ENCODE measurements around the gene LPAR3. TPM values are rescaled to one million over a fixed set of nuclear protein-coding genes. Genes with fewer than 3 reads are reported as not detected.
"Not testable (repeated sequence)": the region's sequence is repeated elsewhere in the genome, so short reads cannot be mapped to it uniquely, and the experiment has no call there.

The LPAR3 gene
- total RNA-seq, 1 donor from 2014 or later, result 0.82 TPM

- DNase-seq (ENCODE audit: low spot score in 2 of 2) (no peak), FAIRE-seq (no peak)
Measured at GRCh38 chr1:84907095-84907827, 14.3 kb upstream of the LPAR3 start.

DNA sequence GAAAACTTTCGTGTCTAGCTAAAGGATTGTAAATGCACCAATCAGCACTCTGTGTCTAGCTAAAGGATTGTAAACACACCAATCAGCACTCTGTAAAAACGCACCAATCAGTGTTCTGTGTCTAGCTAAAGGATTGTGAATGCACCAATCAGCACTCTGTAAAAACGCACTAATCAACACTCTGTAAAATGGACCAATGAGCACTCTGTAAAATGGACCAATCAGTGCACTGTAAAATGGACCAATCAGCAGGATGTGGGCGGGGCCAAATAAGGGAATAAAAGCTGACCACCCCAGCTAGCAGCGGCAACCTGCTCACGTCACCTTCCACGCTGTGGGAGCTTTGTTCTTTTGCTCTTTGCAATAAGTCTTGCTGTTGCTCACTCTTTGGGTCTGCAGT, 9.7 kb upstream of the LPAR3 start:
- not testable (repeated sequence) for FAIRE-seq; DNase-seq (ENCODE audit: low spot score in 2 of 2)

- FAIRE-seq, result no peak
- DNase-seq (ENCODE audit: low spot score in 2 of 2), result no peak
Measured at GRCh38 chr1:84899969-84900368, 7.0 kb upstream of the LPAR3 start.

DNA sequence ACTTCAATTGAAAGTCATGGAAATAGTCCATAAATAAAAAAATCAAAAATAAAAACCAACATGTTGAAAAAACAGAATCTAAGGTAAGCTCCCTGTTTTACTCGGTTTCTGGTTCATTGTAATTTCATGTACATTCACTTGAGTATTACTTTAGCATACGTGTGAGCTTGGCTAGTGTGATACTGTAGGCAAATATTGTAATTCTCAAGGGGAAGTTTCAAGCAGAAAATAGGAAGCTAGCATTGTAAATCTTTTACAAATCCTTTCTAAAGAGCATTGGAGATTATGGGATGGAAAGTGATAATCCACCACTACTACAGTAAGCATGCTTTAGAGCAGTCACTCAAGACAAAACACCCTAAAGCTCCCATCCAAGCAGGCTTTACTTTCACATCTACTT, 3.3 kb upstream of the LPAR3 start:
- no peak for FAIRE-seq
- DNase-seq (ENCODE audit: low spot score in 2 of 2), result no peak

DNA sequence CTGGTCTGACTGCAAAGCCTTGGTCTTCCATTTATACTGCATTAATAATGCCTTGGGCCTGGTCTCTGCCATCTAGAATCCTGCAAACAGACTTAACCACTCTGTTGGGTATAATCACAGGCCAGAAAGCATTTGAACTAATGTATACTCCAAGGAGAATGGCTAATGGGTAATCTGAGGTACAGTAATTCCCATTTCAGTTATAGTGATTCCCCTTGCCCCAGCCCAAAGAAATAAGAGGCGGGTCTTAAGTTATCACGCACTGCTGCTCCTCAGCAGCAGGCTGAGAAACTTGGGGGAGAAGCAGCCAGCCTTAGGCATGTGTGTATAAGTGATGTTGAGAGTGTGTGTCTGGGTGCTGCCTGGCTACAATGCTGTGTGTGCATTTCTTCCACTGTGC, 2.4 kb downstream of the LPAR3 start:
- FAIRE-seq (no peak), DNase-seq (ENCODE audit: low spot score in 2 of 2) (no peak)

- FAIRE-seq, result no peak
Measured at GRCh38 chr1:84889437-84889836, 3.6 kb downstream of the LPAR3 start.

DNA sequence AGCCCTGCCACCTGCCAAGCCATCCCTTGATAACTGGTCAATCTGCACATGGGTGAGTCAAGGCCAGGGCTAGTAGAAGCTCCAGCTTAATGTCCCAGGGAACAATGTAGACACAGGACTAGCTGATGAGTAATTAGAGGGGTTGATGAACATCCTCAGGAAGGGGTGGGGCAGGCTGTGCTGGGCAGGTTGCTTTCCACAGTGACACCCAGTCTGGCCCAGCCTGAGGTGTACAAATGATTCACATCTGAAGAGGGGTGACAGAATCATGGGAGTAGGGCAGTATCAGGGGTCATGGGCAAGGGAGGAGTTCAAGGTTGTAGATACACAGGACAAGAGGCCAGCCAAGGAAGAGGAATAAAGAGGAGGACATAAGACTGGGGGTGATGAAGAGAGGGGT, 4.3 kb downstream of the LPAR3 start:
- DNase-seq (ENCODE audit: low spot score in 2 of 2) (no peak), FAIRE-seq (no peak)

More at GRCh38 chr1:84889437-84889836, 3.6 kb downstream of the LPAR3 start:
- no peak for DNase-seq (ENCODE audit: low spot score in 2 of 2)

GRCh38 chr1:84887261-84887934, 5.6 kb downstream of the LPAR3 start:
- DNase-seq (ENCODE audit: low spot score in 2 of 2), result no peak
- no peak for FAIRE-seq

DNA sequence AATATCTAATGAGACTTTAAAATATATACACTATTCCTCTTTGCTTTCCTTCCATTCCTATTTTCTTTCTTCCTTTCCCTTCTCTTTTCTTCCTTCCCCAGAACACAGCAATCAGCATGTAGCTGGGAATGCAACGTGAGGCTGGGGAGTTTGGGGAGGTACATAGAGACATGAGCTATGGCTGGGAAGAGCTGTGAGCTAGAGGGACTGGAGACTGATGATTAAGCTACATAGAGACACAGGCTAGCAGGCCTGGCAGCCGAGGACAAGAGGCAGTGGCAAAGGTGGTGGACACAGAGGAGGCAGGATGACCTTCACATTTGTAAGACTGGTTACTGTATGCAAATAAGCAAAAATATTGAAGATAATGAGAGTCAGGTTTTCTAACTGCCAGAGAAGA, 7.5 kb downstream of the LPAR3 start:
- DNase-seq (ENCODE audit: low spot score in 2 of 2), result no peak
- no peak for FAIRE-seq

GRCh38 chr1:84884671-84885389, 8.2 kb downstream of the LPAR3 start:
- FAIRE-seq, result no peak
- DNase-seq (ENCODE audit: low spot score in 2 of 2), result no peak

DNA sequence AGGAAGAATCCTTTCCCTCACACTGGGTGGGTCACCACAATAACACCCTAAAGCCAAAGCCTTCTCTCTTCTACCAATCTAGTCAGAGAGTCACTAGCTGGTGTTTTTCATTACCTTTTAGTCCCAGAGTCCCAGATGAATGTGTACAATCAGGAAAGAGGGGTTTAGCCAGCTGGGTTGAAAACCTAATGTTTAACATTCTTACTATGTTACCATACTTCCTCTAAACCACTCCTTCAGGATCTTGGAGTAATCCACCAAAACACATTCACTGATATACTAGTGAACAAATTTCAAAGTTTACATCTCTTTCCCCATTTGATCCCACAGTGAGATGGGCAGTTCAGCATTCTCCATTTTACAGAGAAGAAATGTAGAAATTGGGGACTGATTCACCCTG, 9.7 kb downstream of the LPAR3 start:
- no peak for FAIRE-seq
- no peak for DNase-seq (ENCODE audit: low spot score in 2 of 2)

GRCh38 chr1:84877592-84877991, 15.4 kb downstream of the LPAR3 start:
- FAIRE-seq, result no peak
- no peak for DNase-seq (ENCODE audit: low spot score in 2 of 2)

- FAIRE-seq, result no peak
Measured at GRCh38 chr1:84876353-84876752, 16.7 kb downstream of the LPAR3 start.

DNA sequence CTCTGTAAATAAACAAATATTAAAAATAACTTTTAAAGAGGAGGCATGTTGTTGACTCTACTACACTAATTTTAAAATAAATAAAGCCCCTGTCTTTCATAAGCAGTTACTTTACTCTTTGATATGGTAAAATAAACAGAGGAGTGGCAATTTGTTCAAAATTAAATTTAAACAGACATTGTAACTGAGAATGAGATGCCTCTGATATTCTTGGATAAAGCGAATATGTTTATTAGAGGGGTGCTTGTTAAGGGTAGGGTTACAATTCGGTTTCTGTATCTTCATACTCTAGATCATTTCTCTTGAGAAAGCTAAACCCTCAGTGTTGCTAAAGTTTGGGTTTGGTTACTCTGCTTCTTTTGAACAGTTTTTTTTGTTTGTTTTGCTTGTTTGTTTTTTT, 19.6 kb downstream of the LPAR3 start:
- FAIRE-seq, result no peak
- no peak for DNase-seq (ENCODE audit: low spot score in 2 of 2)

More at GRCh38 chr1:84876353-84876752, 16.7 kb downstream of the LPAR3 start:
- no peak for DNase-seq (ENCODE audit: low spot score in 2 of 2)

- DNase-seq (ENCODE audit: low spot score in 2 of 2) (no peak), FAIRE-seq (no peak)
Measured at GRCh38 chr1:84872696-84873355, 20.2 kb downstream of the LPAR3 start.

GRCh38 chr1:84871181-84871580, 21.8 kb downstream of the LPAR3 start:
- FAIRE-seq, result no peak
- no peak for DNase-seq (ENCODE audit: low spot score in 2 of 2)

- FAIRE-seq (no peak), DNase-seq (ENCODE audit: low spot score in 2 of 2) (no peak)
Measured at GRCh38 chr1:84870591-84870990, 22.4 kb downstream of the LPAR3 start.

GRCh38 chr1:84869720-84870119, 23.3 kb downstream of the LPAR3 start:
- DNase-seq (ENCODE audit: low spot score in 2 of 2) (no peak), FAIRE-seq (no peak)

- FAIRE-seq (no peak), DNase-seq (ENCODE audit: low spot score in 2 of 2) (no peak)
Measured at GRCh38 chr1:84862810-84863251, 30.2 kb downstream of the LPAR3 start.

DNA sequence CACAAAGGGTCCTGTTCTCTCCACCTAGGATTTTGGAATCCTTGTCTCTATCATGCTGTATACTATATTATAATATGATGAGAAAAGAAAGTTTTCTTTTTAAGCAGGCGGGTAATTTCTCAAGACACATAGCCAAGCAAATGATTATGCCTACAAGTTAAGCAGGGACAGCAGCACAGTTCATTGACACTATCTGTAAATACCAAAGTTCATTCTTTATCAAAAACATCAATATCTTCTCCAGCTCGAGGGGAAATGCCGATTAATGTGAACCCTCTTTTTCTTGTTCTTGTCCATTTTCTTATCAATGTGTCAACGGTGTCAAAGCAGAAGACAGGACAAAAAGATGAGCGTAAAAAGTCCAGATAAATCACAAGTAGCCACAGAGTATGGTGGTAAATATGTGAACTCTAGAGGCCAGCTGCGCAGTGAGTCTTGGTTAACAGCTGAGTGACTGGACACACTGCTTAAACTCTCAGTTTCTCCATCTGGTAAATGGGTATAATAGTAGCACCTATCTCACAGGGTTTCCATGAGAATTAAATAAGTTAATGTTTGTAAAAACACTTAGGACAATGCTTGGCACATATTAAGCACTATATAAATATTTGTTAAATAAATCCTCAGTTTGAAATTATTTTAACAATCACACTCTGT, 30.9 kb downstream of the LPAR3 start:
- no peak for FAIRE-seq
- DNase-seq (ENCODE audit: low spot score in 2 of 2), result no peak

Measured in frontal cortex (tissue), 4 donors.